T47D (cell line): ENCODE results near the gene TMEM81.
A peak's percentile ranks its signal among the peaks of the same experiment; 100 is the strongest.

Source experiments
- DNase-seq, 2 experiments: peaks; one replicate each; pipeline versions ENCODE4 v3.0.0 to v3.0.0-alpha.2; 2011 to 2012; ENCODE audit warnings: low read depth in 1 of 2, low spot score in 1 of 2
- JUND ChIP-seq: IDR thresholded peaks from 2 replicates; pipeline ENCODE4 v1.6.1; 2012; ENCODE audit warnings: low read depth
- in situ Hi-C: cut with HindIII; loops from 2 replicates; pipeline ENCODE4 v1.10.0; 2016; ENCODE audit warnings: low sequenced_read_pairs, low pct_unique_long_range_greater_than_20kb

TMEM81 gene

GRCh38 chr1:205084360-205084759 lies at the start of gene TMEM81:
Gene TMEM81, minus strand, starts transcription at chr1:205084460. Its CDS starts 140 bp downstream, at chr1:205084320.
- in situ Hi-C loops, result no loop called here
- TF ChIP-seq JUND, result no peak
- DNase-seq, result no peak

GRCh38 chr1:205133287-205133686 lies 49.0 kb upstream of the TMEM81 start:
- TF ChIP-seq JUND, result no peak
- DNase-seq, result no peak

GRCh38 chr1:205129447-205130029 lies 45.3 kb upstream of the TMEM81 start:
- no peak for TF ChIP-seq JUND
- in situ Hi-C loops, result no loop called here
- no peak for DNase-seq

More at GRCh38 chr1:205133287-205133686, 49.0 kb upstream of the TMEM81 start:
- in situ Hi-C loops, result no loop called here

- in situ Hi-C loops, result no loop called here
- no peak for TF ChIP-seq JUND
- no peak for DNase-seq
These were observed 43.8 kb upstream of the TMEM81 start for GRCh38 chr1:205128050-205128449.

GRCh38 chr1:205127646-205128045 lies 43.4 kb upstream of the TMEM81 start:
- DNase-seq, result no peak
- in situ Hi-C loops, result no loop called here
- TF ChIP-seq JUND, result no peak

- no peak for TF ChIP-seq JUND
- in situ Hi-C loops, result no loop called here
- no peak for DNase-seq
These were observed 40.5 kb upstream of the TMEM81 start for GRCh38 chr1:205124726-205125125.

GRCh38 chr1:205122489-205122882 lies 38.2 kb upstream of the TMEM81 start:
- in situ Hi-C loops, result no loop called here
- no peak for TF ChIP-seq JUND
- no peak for DNase-seq

GRCh38 chr1:205121660-205122488 lies 37.6 kb upstream of the TMEM81 start, which contains the start of gene RBBP5:
Gene RBBP5, minus strand, starts transcription at chr1:205121978. Its CDS starts 105 bp downstream, at chr1:205121873.
- TF ChIP-seq JUND, result peak; percentile 40; the same call in 1 of the 2 replicates
- peak; percentile 80 to 99 for DNase-seq
- in situ Hi-C loops, result no loop called here

GRCh38 chr1:205118752-205119151 lies 34.5 kb upstream of the TMEM81 start:
- no peak for DNase-seq
- in situ Hi-C loops, result no loop called here
- TF ChIP-seq JUND, result no peak

- DNase-seq, result no peak
- in situ Hi-C loops, result no loop called here
- TF ChIP-seq JUND, result no peak
These were observed 27.1 kb upstream of the TMEM81 start for GRCh38 chr1:205111354-205111753.

GRCh38 chr1:205109711-205110110 lies 25.5 kb upstream of the TMEM81 start:
- TF ChIP-seq JUND, result no peak
- no peak for DNase-seq
- in situ Hi-C loops, result no loop called here

- no peak for TF ChIP-seq JUND
These were observed 25.0 kb upstream of the TMEM81 start for GRCh38 chr1:205109269-205109668.

GRCh38 chr1:205108464-205108863 lies 24.2 kb upstream of the TMEM81 start:
- DNase-seq, result no peak
- in situ Hi-C loops, result no loop called here
- no peak for TF ChIP-seq JUND

More at GRCh38 chr1:205109269-205109668, 25.0 kb upstream of the TMEM81 start:
- no peak for DNase-seq
- in situ Hi-C loops, result no loop called here

- in situ Hi-C loops, result no loop called here
- DNase-seq, result no peak
- TF ChIP-seq JUND, result no peak
These were observed 23.1 kb upstream of the TMEM81 start for GRCh38 chr1:205107327-205107726.
